ENCODE data around the gene PDE6C. TPM values are rescaled to one million over a fixed set of nuclear protein-coding genes. Genes with fewer than 3 reads are reported as not detected.

The PDE6C gene
- polyA plus RNA-seq, 1 donor (not counting 4 experiments of a cell fraction or from before 2014, with no cell fraction given): not detected

DNA sequence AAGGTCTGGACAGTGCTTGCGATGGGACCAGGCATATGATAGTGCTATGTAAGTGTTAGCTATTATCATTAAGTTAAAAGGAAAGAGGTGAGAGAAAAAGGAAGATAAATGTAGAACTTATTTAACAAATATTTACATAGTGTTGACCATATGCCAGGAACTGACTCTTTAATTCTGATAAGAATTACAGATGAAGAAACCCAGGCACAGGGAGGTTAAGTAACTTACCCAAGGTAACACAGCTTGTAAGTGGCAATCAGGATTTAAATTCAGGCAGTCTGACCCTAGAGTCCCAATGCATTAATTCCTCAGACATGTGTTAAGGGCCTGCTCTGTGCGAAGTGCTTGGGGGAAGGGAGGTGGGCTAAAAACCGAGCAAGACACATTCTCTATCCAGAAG lies 34.8 kb upstream of the PDE6C start:
- Histone ChIP-seq H3K27me3 (ENCODE audit: control insufficient read depth, extremely low read depth, insufficient read depth, low read length) (peaks cover under 1% of the 10 kb centered on the region), H4K20me1 (ENCODE audit: control insufficient read depth, extremely low read depth, insufficient read depth, low read length) (no peaks in the 10 kb centered on the region), H3K27ac (ENCODE audit: control insufficient read depth, insufficient read depth, low read length) (no peak overlapping the region), H3K79me2 (ENCODE audit: control insufficient read depth, insufficient read depth, low read length) (no peaks in the 10 kb centered on the region), H2AFZ (ENCODE audit: control insufficient read depth, low read length) (no peak overlapping the region), H3K36me3 (ENCODE audit: control insufficient read depth in 2 of 2, extremely low read depth in 1 of 2, insufficient read depth in 2 of 2, low read length in 2 of 2) (no peaks in the 10 kb centered on the region), H3K9me3 (ENCODE audit: control insufficient read depth, low read depth, low read length) (no peaks in the 10 kb centered on the region), H3K9ac (ENCODE audit: control insufficient read depth, extremely low read depth, insufficient read depth, low read length) (no peak overlapping the region), H3K4me2 (ENCODE audit: control insufficient read depth, extremely low read depth, insufficient read depth, low read depth, low read length) (no peak overlapping the region), H3K4me3 (ENCODE audit: control insufficient read depth in 2 of 3, extremely low read depth in 1 of 3, insufficient read depth in 2 of 3, low read depth in 1 of 3, low read length in 3 of 3) (no peak overlapping the region), H3K4me1 (ENCODE audit: control insufficient read depth, extremely low read depth, insufficient read depth, low read length) (peaks cover 24% of the 10 kb centered on the region), H3K9me1 (ENCODE audit: control insufficient read depth, extremely low read depth, insufficient read depth, low read length) (peaks cover 2% of the 10 kb centered on the region)
- DNase-seq (ENCODE audit: low read depth, low spot score) (no peak), FAIRE-seq (no peak)
- TF ChIP-seq CTCF (optimal IDR thresholded peaks at IDR 0.05 in 1 of 3, IDR thresholded peaks at IDR 0.05 in 1 of 3, conservative IDR thresholded peaks at IDR 0.05 in 1 of 3; ENCODE audit: extremely low read depth in 1 of 3, insufficient read depth in 2 of 3, low read length in 3 of 3) (no peak), EZH2 (IDR thresholded peaks at IDR 0.05; ENCODE audit: low read length) (no peak)
- dilution Hi-C loops (cut with MboI; ENCODE audit: extremely low pct_ligation_motif_present, low sequenced_read_pairs): no loop called here

GRCh38 chr10:93579089-93579488 lies 33.2 kb upstream of the PDE6C start:
- Histone ChIP-seq H2AFZ (ENCODE audit: control insufficient read depth, low read length) (no peak overlapping the region), H3K4me1 (ENCODE audit: control insufficient read depth, extremely low read depth, insufficient read depth, low read length) (peaks cover 15% of the 10 kb centered on the region)

More at GRCh38 chr10:93579089-93579488, 33.2 kb upstream of the PDE6C start:
- Histone ChIP-seq H3K36me3 (ENCODE audit: control insufficient read depth in 2 of 2, extremely low read depth in 1 of 2, insufficient read depth in 2 of 2, low read length in 2 of 2) (no peaks in the 10 kb centered on the region), H3K4me2 (ENCODE audit: control insufficient read depth, extremely low read depth, insufficient read depth, low read depth, low read length) (no peak overlapping the region), H3K27ac (ENCODE audit: control insufficient read depth, insufficient read depth, low read length) (no peak overlapping the region), H3K9ac (ENCODE audit: control insufficient read depth, extremely low read depth, insufficient read depth, low read length) (no peak overlapping the region), H3K27me3 (ENCODE audit: control insufficient read depth, extremely low read depth, insufficient read depth, low read length) (no peaks in the 10 kb centered on the region), H3K4me3 (ENCODE audit: control insufficient read depth in 2 of 3, extremely low read depth in 1 of 3, insufficient read depth in 2 of 3, low read depth in 1 of 3, low read length in 3 of 3) (no peak overlapping the region), H4K20me1 (ENCODE audit: control insufficient read depth, extremely low read depth, insufficient read depth, low read length) (no peaks in the 10 kb centered on the region), H3K9me3 (ENCODE audit: control insufficient read depth, low read depth, low read length) (no peaks in the 10 kb centered on the region), H3K79me2 (ENCODE audit: control insufficient read depth, insufficient read depth, low read length) (no peaks in the 10 kb centered on the region), H3K9me1 (ENCODE audit: control insufficient read depth, extremely low read depth, insufficient read depth, low read length) (peaks cover 2% of the 10 kb centered on the region)
- DNase-seq (ENCODE audit: low read depth, low spot score) (no peak), FAIRE-seq (no peak)
- TF ChIP-seq EZH2 (IDR thresholded peaks at IDR 0.05; ENCODE audit: low read length) (no peak), CTCF (optimal IDR thresholded peaks at IDR 0.05 in 1 of 3, IDR thresholded peaks at IDR 0.05 in 1 of 3, conservative IDR thresholded peaks at IDR 0.05 in 1 of 3; ENCODE audit: extremely low read depth in 1 of 3, insufficient read depth in 2 of 3, low read length in 3 of 3) (no peak)
- dilution Hi-C loops (cut with MboI; ENCODE audit: extremely low pct_ligation_motif_present, low sequenced_read_pairs): no loop called here
